Inflammatory macrophage treated with lipopolysaccharide for 1 hour (primary cell): ENCODE results near the gene FARP1.
A peak's percentile ranks its signal among the peaks of the same experiment; 100 is the strongest.

ENCODE experiments used
- DNase-seq, 2 donors: peaks; one replicate each; pipeline ENCODE4 v3.0.0-alpha.2; 2020 to 2022

FARP1 gene

GRCh38 chr13:98474292-98474691 lies 331.4 kb downstream of the FARP1 start:
- no peak for DNase-seq

DNA sequence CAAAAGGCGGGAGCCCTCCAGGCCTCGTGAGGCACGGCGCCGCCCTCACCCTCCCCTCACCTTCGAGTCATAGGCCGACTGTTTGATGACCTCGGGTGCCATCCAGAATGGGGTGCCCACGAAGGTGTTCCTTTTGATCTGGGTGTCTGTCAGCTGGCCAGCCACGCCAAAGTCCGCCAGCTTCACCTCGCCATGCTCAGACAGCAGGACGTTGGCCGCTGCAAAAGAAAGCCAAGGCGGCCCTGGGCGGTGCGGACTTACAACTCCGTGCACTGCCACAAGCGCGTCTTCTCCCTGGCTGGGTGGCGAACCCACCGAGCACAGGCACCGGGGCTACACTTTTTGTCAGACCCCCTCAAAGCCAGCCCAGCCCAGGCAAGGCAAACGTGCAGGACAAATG lies 331.9 kb downstream of the FARP1 start:
- no peak for DNase-seq

DNA sequence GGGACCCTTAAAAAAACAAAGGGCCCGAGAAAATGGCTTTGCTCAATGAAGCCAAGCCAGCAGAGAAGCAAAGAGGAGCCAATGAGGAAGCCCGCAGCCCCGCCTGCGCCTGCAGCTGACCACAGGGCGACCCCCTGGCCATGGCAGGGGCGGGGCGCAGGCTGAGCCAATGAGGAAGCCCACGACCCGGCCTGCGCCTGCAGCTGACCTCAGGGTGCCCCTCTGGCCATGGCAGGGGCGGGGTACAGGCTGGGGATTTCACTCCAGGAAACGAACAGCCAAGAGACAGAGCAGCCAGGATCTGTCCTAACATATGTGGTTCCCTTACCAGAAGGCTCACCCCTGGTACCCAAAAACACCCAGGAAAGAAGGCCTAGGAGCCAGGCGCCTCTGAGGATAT lies 332.6 kb downstream of the FARP1 start:
- DNase-seq: peak; percentile 59 to 65

GRCh38 chr13:98476106-98476505 lies 333.2 kb downstream of the FARP1 start:
- no peak for DNase-seq

GRCh38 chr13:98476538-98476966 lies 333.7 kb downstream of the FARP1 start:
- peak; percentile 57 to 71 for DNase-seq

DNA sequence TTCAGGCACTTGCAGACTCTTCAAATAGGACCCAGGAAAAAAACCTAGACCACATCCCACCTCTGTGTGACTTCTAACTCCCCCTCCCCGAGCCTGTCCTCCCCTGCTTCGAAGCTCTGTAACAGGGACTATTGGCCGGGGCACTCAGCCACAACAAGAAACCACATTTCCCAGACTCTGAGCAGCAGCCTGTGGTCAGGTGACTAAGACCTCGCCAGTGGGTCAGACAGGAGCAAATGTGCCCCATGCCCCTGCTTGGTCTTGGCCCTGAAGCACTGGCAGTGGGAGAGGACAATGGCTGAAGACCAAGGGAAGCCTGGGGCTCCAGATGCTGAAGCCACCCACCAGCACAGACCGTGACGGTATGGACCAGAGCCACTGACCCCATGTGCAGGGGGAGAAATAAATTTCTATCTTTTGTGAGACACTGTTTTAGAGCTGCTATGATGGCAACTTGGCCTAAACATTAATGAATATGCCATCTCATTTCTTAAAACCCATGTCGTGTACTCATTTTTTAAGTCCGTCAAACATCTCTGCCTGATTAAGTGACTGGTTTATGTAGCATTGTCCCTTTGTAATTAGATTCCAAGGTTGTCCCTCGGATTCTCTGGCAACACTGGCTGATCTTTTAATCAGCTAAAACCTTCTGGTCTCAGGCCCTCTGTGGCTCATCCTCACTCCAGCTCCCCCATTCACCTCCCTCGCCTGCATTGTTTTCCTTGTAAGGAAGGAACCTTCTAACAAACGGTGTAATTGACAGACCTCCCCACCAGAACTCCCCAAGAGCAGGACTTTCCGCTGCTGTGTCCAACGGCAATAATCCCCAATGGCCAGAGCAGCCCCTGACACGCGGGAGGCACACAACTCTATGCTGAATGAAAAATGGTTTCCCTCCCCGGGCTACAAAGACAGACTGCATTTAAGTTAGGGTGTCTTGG lies 335.6 kb downstream of the FARP1 start:
- DNase-seq: no peak

DNA sequence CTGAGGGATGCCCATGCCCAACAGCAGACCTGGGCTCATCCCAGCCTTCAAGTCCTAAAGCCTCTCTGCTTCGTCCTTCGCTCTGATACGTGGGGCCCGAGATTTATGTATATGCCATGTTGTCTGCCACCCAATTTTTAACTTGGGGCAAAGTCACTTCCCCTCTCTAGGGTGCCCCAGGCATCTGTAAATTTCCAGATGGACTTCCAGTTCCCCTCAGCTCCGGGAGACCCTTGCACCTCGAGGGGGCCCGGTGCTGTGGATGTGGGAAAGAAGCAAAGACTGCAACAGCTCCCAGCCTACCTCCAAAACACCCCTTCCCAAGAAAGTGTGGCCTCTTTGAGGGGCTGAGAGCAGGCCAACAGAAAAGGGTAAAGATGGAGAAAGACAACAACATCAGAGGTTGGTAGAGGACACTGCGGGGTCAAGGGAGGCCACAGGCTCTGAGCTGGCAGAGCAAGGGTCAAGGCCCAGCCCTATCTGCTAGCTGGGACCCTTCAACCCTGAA lies 336.7 kb downstream of the FARP1 start:
- no peak for DNase-seq

GRCh38 chr13:98480915-98481877 lies 338.3 kb downstream of the FARP1 start:
- peak in 1 of 2 donors; percentile 69 for DNase-seq

DNA sequence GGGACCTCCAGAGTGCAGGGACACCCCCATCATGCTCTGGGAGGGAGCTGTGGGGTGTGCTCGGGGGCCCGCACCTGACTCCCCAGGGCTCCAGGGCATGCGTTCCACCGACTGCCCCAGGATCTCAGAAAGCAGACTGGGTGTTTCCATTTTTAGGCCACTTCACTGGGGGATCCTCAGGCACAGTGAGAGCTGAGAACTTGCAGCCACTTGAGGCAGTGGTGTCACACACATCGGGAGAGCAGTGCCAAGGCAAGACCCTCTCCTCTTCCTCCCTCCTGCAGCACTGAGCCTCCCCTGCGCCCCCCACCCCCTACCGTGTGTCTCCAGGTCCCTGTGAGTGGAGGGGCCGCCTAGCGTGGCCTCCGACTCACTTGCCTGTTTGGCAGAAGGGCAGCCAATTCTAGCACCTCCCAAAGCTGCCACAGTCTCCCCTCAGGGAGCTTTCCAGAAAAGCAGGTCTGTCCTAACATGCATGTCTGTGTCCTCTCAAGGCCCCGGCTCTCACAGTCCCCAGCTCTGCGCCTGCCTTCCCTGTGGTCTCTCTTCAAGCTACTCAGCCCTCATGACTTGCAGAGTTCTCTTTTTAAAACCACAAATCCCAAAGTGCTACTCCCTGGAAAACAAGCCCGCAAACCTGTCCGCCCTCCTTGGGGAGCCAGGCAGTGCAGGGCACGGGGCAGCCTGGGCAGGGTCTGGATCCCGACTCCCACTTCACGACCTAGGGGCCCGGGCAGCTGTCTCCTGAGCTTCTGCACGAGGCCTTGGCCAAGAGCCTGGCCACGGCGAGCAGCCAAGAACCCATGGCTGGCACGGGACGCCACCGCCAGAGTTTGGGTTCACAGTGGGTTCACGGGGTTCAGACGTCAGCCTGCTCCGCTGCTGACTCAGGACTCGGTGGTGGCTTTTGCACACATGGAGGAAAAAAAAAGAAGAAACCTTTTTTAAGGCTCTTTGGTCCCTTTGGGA lies 339.9 kb downstream of the FARP1 start:
- DNase-seq: no peak

GRCh38 chr13:98483601-98484288 lies 340.9 kb downstream of the FARP1 start:
- no peak for DNase-seq

GRCh38 chr13:98484289-98485219 lies 341.7 kb downstream of the FARP1 start:
- DNase-seq: peak; percentile 90 to 95

GRCh38 chr13:98485561-98485960 lies 342.7 kb downstream of the FARP1 start:
- DNase-seq: no peak

DNA sequence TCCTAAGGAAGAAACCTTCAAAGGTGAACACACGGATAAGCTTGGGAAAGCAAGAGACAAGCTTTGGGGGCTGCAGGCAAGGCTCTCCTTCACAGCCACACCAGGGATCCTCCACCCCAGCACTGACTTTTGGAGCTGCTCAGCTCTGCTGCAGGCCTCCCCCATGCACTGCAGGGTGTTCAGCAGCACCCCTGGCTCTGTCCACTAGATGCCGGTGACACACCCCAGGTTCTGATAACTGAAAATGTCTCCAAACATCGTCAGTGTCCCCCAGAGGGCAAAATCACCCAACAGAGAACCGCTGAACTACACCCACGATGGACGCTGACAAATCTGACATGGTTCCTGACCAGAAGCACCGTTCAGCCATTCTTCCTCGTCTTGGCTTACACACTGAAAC lies 343.5 kb downstream of the FARP1 start:
- no peak for DNase-seq

- DNase-seq: no peak
These were observed 344.1 kb downstream of the FARP1 start for GRCh38 chr13:98487016-98487415.

GRCh38 chr13:98487522-98487921 lies 344.6 kb downstream of the FARP1 start:
- DNase-seq: no peak

- DNase-seq: no peak
These were observed 345.8 kb downstream of the FARP1 start for GRCh38 chr13:98488736-98489135.

- DNase-seq: no peak
These were observed 346.7 kb downstream of the FARP1 start for GRCh38 chr13:98489446-98490194.

- no peak for DNase-seq
These were observed 347.4 kb downstream of the FARP1 start for GRCh38 chr13:98490195-98490836.

DNA sequence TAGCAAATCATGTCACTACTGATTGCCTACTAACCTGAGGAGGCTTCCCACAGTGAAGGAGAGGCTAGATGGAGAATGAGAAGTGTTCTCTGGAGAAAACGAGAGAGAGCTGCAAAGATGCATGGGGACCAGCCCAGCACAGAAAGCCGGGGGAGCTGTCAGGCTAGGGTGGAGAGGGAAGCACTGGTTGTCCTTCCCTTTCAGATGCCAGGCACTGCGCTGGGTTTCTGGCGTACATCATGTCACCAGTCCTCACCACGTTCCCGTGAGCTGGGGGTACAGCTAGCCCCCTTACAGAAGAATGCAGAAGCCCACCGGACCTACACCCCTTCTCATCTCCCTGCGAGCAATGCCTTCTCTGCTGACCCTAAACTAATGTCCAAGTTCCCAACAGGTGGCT lies 348.0 kb downstream of the FARP1 start:
- DNase-seq: no peak
